Fibroblast of peridontal ligament (primary cell): ENCODE measurements around the gene PFKFB3.

Experiments used
- DNase-seq: peaks from one replicate; pipeline ENCODE4 v3.0.0-alpha.2; 2010; ENCODE audit errors: extremely low read depth

PFKFB3 gene

GRCh38 chr10:6220418-6221191 is 17.9 kb downstream of the PFKFB3 start:
- DNase-seq: no peak

- DNase-seq: no peak
Measured at GRCh38 chr10:6221192-6221940, 18.6 kb downstream of the PFKFB3 start.

GRCh38 chr10:6221971-6222751 is 19.4 kb downstream of the PFKFB3 start:
- no peak for DNase-seq

GRCh38 chr10:6222755-6223154 is 20.0 kb downstream of the PFKFB3 start:
- DNase-seq: no peak

- DNase-seq: no peak
Measured at GRCh38 chr10:6223981-6224380, 21.2 kb downstream of the PFKFB3 start.

GRCh38 chr10:6224781-6225180 is 22.0 kb downstream of the PFKFB3 start:
- DNase-seq: no peak

- no peak for DNase-seq
Measured at GRCh38 chr10:6225263-6225814, 22.6 kb downstream of the PFKFB3 start.

- no peak for DNase-seq
Measured at GRCh38 chr10:6226216-6226615, 23.5 kb downstream of the PFKFB3 start.

GRCh38 chr10:6227346-6227745 is 24.6 kb downstream of the PFKFB3 start:
- DNase-seq: no peak

- peak; percentile 54 for DNase-seq
Measured at GRCh38 chr10:6228010-6228511, 25.3 kb downstream of the PFKFB3 start.

- no peak for DNase-seq
Measured at GRCh38 chr10:6228647-6229046, 25.9 kb downstream of the PFKFB3 start.

GRCh38 chr10:6229290-6229689 is 26.6 kb downstream of the PFKFB3 start:
- DNase-seq: no peak

GRCh38 chr10:6229746-6230145 is 27.0 kb downstream of the PFKFB3 start:
- DNase-seq: no peak

- DNase-seq: no peak
Measured at GRCh38 chr10:6230315-6230714, 27.6 kb downstream of the PFKFB3 start.

GRCh38 chr10:6231146-6231545 is 28.4 kb downstream of the PFKFB3 start:
- no peak for DNase-seq

- no peak for DNase-seq
Measured at GRCh38 chr10:6231730-6232129, 29.0 kb downstream of the PFKFB3 start.

GRCh38 chr10:6232225-6232807 is 29.6 kb downstream of the PFKFB3 start:
- no peak for DNase-seq

GRCh38 chr10:6232846-6233724 is 30.4 kb downstream of the PFKFB3 start:
- DNase-seq: no peak

- DNase-seq: no peak
Measured at GRCh38 chr10:6233725-6234277, 31.1 kb downstream of the PFKFB3 start.

- DNase-seq: no peak
Measured at GRCh38 chr10:6234371-6234770, 31.6 kb downstream of the PFKFB3 start.
